B cell (primary cell): ENCODE results near the gene TBXA2R. TPM values are rescaled to one million over a fixed set of nuclear protein-coding genes. Genes with fewer than 3 reads are reported as not detected.

Experiments
- ATAC-seq: fragments of 200-7000 bp; cut with Tn5 transposase; one replicate; pipeline ENCODE4 v1.10.0; 2021; ENCODE audit warnings: low read depth, mild to moderate bottlenecking, moderate number of reproducible peaks, moderate library complexity
- CTCF ChIA-PET: fragments of 350-600 bp; sonication (Branson Sonifier 250); formaldehyde crosslinking; loops from one replicate; lab custom pipeline; 2021; ENCODE audit warnings: antibody characterized with exemption, inconsistent platforms; lab: Charles Lee
- POLR2A ChIA-PET: fragments of 350-600 bp; sonication (Branson Sonifier 250); formaldehyde crosslinking; loops from one replicate; lab custom pipeline; 2021; ENCODE audit warnings: antibody characterized with exemption; lab: Charles Lee
- DNase-seq: peaks from one replicate; pipeline ENCODE4 v3.0.0; 2013
- H2AFZ ChIP-seq: 2 replicates; pipeline ENCODE4 v1.6.1; 2012; ENCODE audit warnings: mild to moderate bottlenecking, low read depth, low read length; ENCODE audit not compliant: insufficient read depth, poor library complexity, severe bottlenecking
- H3K27ac ChIP-seq, 2 donors: 1 replicate in 1 of 2; 2 replicates in 1 of 2; pipeline ENCODE4 v1.5.1; 2012 to 2013; ENCODE audit warnings: low read length in 2 of 2, mild to moderate bottlenecking in 2 of 2, moderate library complexity in 1 of 2
- H3K27me3 ChIP-seq, 4 experiments: fragments of 200-600 bp in 1 of 4; sonication (generic) in 1 of 4; replicated peaks in 1 of 4; 1 replicate in 2 of 4; 2 replicates in 2 of 4; pipeline versions ENCODE4 v1.6.1 to v1.7.0; 2013 to 2016; ENCODE audit warnings: low read length in 3 of 4, mild to moderate bottlenecking in 2 of 4, mixed read lengths in 1 of 4, moderate library complexity in 1 of 4; ENCODE audit not compliant: insufficient read depth in 4 of 4, control insufficient read depth in 3 of 4; ENCODE audit errors: control extremely low read depth in 1 of 4
- H3K36me3 ChIP-seq, 2 experiments: replicated peaks in 1 of 2; 1 replicate in 1 of 2; 2 replicates in 1 of 2; pipeline versions ENCODE4 v1.6.1 to v1.7.1; 2013; ENCODE audit warnings: low read length in 1 of 2; ENCODE audit not compliant: insufficient read depth in 2 of 2, control insufficient read depth in 1 of 2; ENCODE audit errors: control extremely low read depth in 1 of 2, extremely low read depth in 1 of 2
- H3K4me1 ChIP-seq, 2 donors: fragments of 200-600 bp in 1 of 2; sonication (generic) in 1 of 2; 1 replicate in 1 of 2; 2 replicates in 1 of 2; pipeline versions ENCODE4 v1.5.1 to v1.6.1; 2013 to 2017; ENCODE audit warnings: low read length in 2 of 2; ENCODE audit not compliant: control insufficient read depth in 2 of 2, insufficient read depth in 2 of 2
- H3K4me2 ChIP-seq: replicated peaks from 2 replicates; pipeline ENCODE3; 2012; ENCODE audit warnings: mild to moderate bottlenecking, low read depth, low read length; ENCODE audit not compliant: poor library complexity, severe bottlenecking
- H3K4me3 ChIP-seq, 5 experiments: fragments of 200-600 bp in 1 of 5; sonication (generic) in 1 of 5; 1 replicate in 3 of 5; 2 replicates in 2 of 5; pipeline versions ENCODE4 v1.5.1 to v1.7.0; 2011 to 2016; ENCODE audit warnings: low read length in 4 of 5, mild to moderate bottlenecking in 4 of 5, low read depth in 2 of 5, control low read depth in 1 of 5, moderate library complexity in 1 of 5; ENCODE audit not compliant: insufficient read depth in 1 of 5; ENCODE audit errors: control extremely low read depth in 1 of 5, extremely low read depth in 1 of 5
- H3K79me2 ChIP-seq: fragments of 200-600 bp; sonication (generic); one replicate; pipeline ENCODE4 v1.6.0; 2016; ENCODE audit warnings: low read length; ENCODE audit not compliant: control insufficient read depth, insufficient read depth
- H3K9ac ChIP-seq: fragments of 200-600 bp; sonication (generic); 2 replicates; pipeline ENCODE4 v1.6.1; 2017; ENCODE audit warnings: mild to moderate bottlenecking, low read length, moderate library complexity
- H3K9me3 ChIP-seq, 3 donors: one replicate each; pipeline versions ENCODE4 v1.6.1 to v1.7.1; 2013; ENCODE audit warnings: low read length in 2 of 3; ENCODE audit not compliant: control insufficient read depth in 2 of 3, insufficient read depth in 1 of 3; ENCODE audit errors: control extremely low read depth in 1 of 3
- H4K20me1 ChIP-seq: 2 replicates; pipeline ENCODE4 v1.6.0; 2012; ENCODE audit warnings: mild to moderate bottlenecking, low read length; ENCODE audit not compliant: insufficient read depth, control insufficient read depth, poor library complexity, severe bottlenecking
- H3K27ac Mint-ChIP-seq: one replicate; pipeline ENCODE4 v1.8.0; 2021; ENCODE audit warnings: mixed read lengths
- H3K27me3 Mint-ChIP-seq: one replicate; pipeline ENCODE4 v1.8.0; 2021; ENCODE audit warnings: mixed read lengths
- H3K4me1 Mint-ChIP-seq: one replicate; pipeline ENCODE4 v1.8.0; 2021; ENCODE audit warnings: mixed read lengths
- H3K4me3 Mint-ChIP-seq: one replicate; pipeline ENCODE4 v1.8.0; 2021; ENCODE audit warnings: mixed read lengths
- H3K9me3 Mint-ChIP-seq: one replicate; pipeline ENCODE4 v1.8.0; 2022; ENCODE audit warnings: mixed read lengths; ENCODE audit not compliant: insufficient read depth
- CTCF ChIP-seq: fragments of 200-600 bp; IDR thresholded peaks from one replicate; pipeline ENCODE4 v1.8.0; 2022; ENCODE audit warnings: antibody characterized with exemption, mild to moderate bottlenecking
- EZH2 ChIP-seq: IDR thresholded peaks from 2 replicates; pipeline ENCODE4 v1.6.1; 2012; ENCODE audit warnings: borderline replicate concordance, low read depth, mild to moderate bottlenecking, moderate library complexity, low read length; ENCODE audit not compliant: insufficient read depth, poor library complexity, severe bottlenecking
- WGBS: methylation state at CpG from one replicate; pipeline ENCODE4 v1.1.5; 2013; ENCODE audit warnings: missing lambda C conversion rate; ENCODE audit not compliant: insufficient coverage; 5-methylcytosine and 5-hydroxymethylcytosine counted together
- intact Hi-C: fragments of 100-400 bp; cut with micrococcal nuclease; formaldehyde crosslinking; loops from one replicate; pipeline ENCODE4 v1.10.0; 2022
- polyA plus RNA-seq: library from polyadenylated mRNA; depleted of rRNA; stranded (reverse); fragments of >200 nt; gene quantifications from 2 replicates; pipeline ENCODE4 v1.2.3, GENCODE V29; 2012
- total RNA-seq, 2 donors: library from RNA; stranded (reverse); fragments of 120-200 nt in 1 of 2; gene quantifications; 1 replicate in 1 of 2; 2 replicates in 1 of 2; pipeline versions ENCODE4 v1.2.3 to v1.2.4, GENCODE V29; 2013 to 2022

Gene TBXA2R
- total and polyA plus RNA-seq, 2 donors (not counting 1 experiment from before 2014, with no cell fraction given) = 3.9 to 7.9 TPM

- 89% methylated on average over 27 of the region's 39 CpGs for WGBS
- Histone ChIP-seq H2AFZ (no peak overlapping the region), H3K4me3 (no peak overlapping the region), H3K36me3 (peaks cover 0 to 25% of the 10 kb centered on the region in 2 experiments), H3K9ac (no peak overlapping the region), H3K27me3 (no peaks in the 10 kb centered on the region), H3K9me3 (peaks cover 0 to 8% (median 0%) of the 10 kb centered on the region in 3 donors), H3K27ac (no peak overlapping the region), H3K4me1 (peaks cover 12 to 15% of the 10 kb centered on the region in 2 donors), H4K20me1 (peaks cover 4% of the 10 kb centered on the region), H3K4me2 (no peak overlapping the region), H3K79me2 (no peaks in the 10 kb centered on the region)
- ChIA-PET CTCF (no interaction called here), POLR2A (no interaction called here)
- no peak for DNase-seq
- no peak for ATAC-seq
- Mint-ChIP-seq H3K4me1 (peaks cover 15% of the 10 kb centered on the region), H3K27ac (no peak overlapping the region), H3K9me3 (no peaks in the 10 kb centered on the region), H3K27me3 (no peaks in the 10 kb centered on the region), H3K4me3 (no peak overlapping the region)
- TF ChIP-seq CTCF (no peak), EZH2 (no peak)
- intact Hi-C loops = no loop called here
Measured at GRCh38 chr19:3613818-3614661, 7.4 kb upstream of the TBXA2R start.
